Superior temporal gyrus (tissue), 1 donor: ENCODE measurements around the gene PHACTR4.
"Not testable (repeated sequence)": the region's sequence is repeated elsewhere in the genome, so short reads cannot be mapped to it uniquely, and the experiment has no call there.

Experiments
- DNase-seq: peaks from one replicate; pipeline ENCODE4 v3.0.0-alpha.2; 2016; ENCODE audit errors: extremely low spot score

The PHACTR4 gene

DNA sequence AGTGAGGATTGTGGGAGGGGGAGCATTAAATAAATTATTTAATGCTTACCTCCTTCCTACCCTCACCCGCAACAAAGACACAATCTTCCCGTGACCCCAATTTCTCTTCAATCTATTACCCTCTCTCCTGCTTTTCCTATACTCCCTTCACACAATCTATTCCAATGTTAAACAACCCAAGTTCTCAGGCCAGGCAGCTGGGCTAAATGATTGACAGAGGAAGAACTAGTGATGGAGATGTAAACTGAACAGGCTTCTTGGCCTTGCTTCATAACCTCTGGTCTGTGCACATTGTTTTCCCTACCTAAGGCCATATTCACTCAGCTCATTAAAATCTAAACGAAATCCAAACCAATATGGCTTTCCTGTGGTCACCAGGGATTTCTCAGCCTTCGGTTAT lies 132.4 kb downstream of the PHACTR4 start:
- DNase-seq: no peak

DNA sequence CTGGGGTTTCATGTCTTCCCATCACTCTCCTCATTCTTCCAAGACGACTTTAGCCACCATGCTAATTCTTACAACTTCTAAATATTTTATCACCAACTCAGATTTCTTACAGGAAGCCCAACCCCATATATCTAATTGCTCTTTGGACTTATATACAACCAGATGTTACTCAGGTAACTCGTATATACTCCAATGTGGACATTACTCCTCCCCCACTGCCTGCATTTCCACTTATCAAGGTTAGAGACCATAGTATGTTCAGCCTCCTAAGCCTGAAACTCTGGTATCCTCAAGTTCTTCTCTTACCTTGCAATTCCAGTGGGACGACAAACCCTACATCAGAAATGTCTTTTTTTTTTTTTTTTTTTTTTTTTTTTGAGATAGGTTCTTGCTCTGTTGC lies 133.6 kb downstream of the PHACTR4 start:
- DNase-seq: no peak

DNA sequence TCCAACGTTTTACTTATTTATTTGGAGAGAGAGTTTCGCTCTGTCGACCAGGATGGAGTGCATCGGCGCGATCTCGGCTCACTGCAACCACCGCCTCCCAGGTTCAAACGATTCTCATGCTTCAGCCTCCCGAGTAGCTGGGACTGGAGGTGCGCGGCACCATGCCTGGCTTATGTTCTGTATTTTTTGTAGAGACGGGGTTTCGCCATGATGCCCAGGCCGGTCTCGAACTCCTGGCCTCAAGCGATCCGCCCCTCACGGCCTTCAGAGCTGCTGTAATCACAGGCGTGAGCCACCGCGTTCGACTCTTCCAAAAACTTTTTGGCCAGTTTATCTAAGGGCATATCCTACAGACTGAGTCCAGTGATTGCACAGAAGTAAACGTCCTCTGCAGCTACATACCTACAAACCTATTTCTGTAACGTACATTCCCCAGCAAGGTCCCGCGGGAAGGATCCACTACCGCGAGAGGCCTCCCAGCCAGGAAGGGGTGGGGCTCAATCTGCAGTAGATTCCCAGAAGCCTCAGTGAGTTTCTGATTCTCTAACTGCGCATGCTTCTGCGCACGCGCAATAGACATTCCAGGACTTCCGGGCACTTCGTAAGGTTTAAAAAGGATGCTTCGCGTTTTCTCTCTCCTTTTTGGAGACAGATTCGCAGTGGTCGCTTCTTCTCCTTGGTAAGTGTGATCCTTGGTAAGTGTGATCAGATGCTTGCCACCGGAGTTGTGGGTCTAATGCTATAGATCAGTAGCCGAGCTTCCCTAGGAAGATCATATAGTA lies 136.1 kb downstream of the PHACTR4 start, which contains the start of gene RCC1:
Gene RCC1 (plus strand): TSS at position 638 of the 782 bp plus-strand sequence. CDS start 23,824 bp downstream, outside the sequence.
- DNase-seq: peak; percentile 100

DNA sequence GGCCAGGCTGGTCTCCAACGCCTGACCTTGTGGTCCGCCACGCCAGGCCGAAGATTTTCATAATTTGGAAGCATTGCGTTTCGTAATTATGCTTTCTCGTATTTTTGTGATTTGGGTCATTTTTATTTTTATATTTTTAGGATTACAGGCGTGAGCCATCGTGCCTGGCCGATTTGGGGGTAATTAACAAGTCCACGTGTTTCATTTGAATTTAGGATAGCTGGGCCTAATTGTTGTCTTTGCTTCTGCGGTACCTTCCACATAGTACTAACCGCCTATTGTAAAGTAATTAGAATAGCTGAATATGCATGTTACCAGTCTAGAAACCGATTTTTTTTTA lies 137.3 kb downstream of the PHACTR4 start:
- no peak for DNase-seq

DNA sequence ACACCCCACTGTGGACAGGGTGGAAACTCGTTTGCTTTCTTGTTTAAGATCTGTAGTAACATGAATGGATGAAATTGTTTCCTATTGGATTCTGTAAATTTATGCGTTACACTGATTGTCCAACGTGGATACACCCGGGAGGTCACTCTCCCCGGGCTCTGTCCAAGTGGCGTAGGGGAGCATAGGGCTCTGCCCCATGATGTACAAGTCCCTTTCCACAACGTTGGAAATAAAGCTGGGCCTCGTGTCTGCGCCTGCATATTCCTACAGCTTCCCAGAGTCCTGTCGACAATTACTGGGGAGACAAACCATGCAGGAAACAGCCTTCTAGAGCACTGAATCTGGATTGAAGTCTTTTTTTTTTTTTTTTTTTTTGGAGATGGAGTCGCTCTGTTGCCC lies 137.7 kb downstream of the PHACTR4 start:
- DNase-seq: no peak

DNA sequence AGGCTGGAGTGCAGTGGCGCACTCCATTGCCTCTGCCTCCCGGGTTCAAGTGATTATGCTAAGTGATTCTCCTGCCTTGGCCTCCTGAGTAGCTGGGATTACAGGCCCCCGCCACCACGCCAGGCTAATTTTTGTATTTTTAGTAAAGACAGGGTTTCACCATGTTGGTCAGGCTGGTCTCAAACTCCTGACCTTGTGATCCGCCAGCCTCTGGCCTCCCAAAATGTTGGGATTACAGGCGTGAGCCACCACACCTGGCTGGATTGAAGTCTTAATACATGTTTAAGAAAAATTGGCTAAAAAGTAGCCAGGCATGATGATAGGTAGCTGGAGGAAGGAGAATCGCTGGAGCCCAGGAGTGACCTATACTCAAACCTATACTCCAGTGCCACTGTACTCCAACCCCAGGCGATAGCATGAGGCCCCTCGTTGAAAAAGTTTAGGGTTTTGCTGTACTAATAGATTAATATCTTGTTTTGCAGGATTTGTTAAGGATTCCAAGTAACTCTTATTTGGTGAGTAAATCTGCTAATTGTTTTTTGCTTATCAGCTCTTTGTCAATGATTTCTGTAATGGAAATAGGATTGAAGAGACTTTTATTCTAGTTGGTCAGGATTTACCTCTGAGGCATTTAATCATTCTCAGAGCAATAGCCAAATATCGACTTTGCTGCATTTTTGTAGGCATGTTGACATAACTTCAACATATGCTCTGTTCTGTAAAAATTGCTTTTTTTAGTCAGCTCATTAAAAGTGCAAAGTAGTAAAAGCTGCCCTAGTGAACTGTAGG lies 138.3 kb downstream of the PHACTR4 start:
- no peak for DNase-seq

DNA sequence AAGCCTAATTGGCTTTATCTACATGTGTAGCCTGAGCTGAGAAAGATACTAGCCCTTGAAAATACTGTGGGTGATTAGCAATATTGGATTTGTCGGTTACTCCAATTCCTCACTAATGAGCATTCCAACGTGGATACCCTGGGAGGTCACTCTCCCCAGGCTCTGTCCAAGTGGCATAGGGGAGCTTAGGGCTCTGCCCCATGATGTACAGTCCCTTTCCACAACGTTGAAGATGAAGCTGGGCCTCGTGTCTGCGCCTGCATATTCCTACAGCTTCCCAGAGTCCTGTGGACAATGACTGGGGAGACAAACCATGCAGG lies 138.9 kb downstream of the PHACTR4 start:
- DNase-seq: no peak

DNA sequence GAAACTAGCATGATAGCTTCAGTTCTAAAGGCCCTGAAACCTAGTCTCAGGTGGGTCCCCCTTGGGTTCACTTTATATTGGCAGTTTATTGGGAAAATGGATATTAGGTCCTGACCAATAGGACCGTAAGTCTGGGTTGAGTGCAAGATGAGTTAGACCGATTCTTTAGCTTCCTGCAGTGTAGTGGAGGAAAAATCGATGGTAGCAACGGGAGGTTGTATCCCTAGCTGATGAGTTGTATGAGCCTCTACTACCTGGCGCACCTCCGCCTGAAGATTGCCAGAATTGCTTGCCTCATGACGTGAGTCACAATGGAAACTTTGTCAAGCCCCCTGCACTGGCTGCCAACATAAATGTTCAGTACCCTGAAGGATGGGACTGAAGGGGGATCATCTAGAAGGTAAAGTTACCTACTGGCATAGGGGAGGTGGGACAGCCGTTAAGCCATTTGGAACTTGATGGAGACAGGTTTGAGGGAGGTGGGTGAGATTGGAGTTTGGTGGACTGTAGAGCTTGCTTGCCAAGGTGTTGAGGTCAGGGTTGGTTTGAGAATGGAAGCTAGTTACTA lies 140.2 kb downstream of the PHACTR4 start:
- DNase-seq: no peak

DNA sequence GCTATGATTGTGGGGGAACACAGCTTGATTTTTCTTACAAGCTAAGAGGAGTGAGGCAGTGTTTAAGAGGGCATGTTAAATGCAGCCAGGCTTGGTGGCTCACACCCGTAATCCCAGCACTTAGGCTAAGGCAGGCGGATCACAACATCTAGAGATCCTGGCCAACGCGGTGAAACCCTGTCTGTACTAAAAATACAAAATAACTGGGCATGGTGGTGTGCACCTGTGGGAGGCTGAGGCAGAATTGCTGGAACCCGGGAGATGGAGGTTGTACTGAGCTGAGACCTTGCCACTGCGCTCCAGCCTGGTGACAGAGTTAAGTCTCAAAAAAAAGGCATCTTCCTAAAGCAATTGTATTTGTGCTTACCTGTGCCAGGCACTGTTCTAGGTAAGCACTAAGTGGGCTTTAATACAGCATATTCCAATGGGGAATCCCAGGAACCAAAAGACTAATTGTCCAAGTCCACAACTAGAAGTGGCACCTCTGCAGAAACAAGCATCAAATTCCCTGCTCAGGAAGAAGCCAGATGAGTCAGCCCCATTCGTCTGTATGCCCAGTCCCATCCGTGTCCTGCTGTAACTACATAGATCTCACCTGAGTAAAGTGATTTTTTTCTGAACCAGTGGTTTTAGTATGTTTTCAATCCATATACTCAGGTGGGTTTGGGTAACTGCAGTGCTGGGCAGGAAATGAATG lies 140.9 kb downstream of the PHACTR4 start:
- no peak for DNase-seq

DNA sequence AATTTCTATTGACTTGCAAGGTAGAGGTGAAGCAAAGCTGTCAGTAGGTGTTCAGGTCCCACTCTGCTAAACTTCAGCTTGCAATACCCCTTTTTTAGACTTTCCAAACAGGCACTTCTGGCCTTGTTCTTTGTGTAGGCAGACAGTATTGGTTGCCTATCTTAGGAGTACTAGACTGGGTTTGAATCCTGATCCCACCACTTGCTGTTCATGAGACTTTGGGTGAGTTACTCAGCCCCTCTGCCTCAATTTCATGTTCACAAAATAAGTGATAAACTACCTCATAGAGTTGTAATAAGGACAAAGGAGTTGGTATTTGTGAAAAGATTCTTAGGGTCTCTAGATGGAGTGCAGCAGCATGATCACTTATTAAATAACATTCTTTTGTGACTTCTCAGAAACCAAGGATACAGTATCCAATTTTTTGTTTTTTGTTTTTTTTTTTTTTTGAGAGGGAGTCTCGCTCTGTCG lies 141.5 kb downstream of the PHACTR4 start:
- no peak for DNase-seq

DNA sequence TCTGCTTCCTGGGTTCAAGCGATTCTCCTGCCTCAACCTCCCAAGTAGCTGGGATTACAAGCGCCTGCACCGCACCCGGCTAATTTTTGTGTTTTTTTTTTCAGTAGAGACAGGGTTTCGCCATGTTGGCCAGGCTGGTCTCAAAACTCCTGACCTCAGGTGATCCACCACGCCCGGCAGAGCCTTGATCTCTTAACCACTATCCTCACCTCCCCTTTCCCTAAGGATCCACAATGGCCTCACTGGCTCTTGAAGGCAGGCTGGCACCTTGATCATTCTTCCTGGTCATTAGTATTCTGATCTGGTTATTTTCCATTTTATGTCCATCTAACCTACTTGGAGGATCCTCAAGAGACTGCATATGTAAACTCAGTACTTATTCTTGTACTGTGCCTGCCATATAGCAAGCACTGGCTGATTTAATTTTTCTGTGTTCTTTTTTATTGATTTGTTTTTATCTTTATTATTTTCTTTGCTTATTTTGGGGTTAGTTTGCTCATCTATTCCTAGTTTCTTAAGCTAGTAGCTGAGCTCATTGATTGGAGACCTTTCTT lies 142.6 kb downstream of the PHACTR4 start:
- DNase-seq: no peak

DNA sequence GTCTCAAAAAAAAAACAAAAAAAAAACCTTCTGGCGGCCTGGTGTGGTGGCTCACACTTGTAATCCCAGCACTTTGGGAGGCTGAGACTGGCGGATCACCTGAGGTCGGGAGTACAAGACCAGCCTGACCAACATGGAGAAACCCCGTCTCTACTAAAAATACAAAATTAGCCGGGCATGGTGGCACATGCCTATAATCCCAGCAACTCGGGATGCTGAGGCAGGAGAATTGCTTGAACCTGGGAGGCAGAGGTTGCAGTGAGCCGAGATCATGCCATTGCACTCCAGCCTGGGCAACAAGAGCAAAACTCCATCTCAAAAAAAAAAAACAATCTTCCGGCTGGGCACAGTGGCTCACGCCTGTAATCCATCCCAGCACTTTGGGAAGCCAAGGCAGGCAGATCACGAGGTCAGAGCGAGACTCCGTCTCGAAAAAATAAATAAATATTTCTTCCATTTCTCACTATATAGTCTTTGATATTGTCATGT lies 144.9 kb downstream of the PHACTR4 start:
- not testable (repeated sequence) for DNase-seq

DNA sequence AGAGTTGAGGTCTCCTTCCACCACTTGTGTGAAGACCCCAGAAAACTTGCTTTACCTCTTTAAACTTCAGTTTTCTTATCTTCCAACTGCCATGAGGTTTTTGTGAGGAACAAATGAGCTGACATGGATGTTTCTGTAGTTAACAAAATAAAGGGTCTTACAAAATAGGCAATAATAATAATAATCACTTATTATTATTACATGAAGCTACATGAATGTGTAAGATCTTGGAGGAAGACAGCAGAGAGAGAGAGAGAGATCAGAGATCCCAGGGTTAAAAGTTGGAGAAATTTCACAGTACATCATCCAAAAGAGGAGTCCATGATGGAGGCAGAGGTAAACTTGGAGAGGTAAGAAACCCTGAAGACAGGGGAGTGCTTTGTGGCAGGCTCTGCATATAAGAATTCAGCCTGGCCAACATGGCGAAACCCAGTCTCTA lies 147.0 kb downstream of the PHACTR4 start:
- no peak for DNase-seq

DNA sequence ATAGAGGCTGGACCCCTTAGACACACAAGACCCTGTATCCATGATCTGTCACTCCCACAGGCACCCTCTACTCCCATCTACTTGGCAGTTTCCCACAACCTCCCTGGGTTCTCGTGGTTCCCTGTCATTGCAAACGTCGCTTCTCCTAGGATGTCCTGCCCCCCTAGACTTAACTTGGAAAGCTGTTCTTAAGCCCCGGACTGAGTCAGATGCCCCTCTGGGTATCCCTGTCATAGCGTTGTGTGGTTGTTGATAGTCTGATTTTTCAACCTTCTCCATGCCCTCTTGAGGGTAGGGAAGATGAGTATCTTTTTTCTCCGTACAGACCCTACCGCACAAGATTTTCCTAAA lies 148.1 kb downstream of the PHACTR4 start:
- DNase-seq: peak; percentile 27

DNA sequence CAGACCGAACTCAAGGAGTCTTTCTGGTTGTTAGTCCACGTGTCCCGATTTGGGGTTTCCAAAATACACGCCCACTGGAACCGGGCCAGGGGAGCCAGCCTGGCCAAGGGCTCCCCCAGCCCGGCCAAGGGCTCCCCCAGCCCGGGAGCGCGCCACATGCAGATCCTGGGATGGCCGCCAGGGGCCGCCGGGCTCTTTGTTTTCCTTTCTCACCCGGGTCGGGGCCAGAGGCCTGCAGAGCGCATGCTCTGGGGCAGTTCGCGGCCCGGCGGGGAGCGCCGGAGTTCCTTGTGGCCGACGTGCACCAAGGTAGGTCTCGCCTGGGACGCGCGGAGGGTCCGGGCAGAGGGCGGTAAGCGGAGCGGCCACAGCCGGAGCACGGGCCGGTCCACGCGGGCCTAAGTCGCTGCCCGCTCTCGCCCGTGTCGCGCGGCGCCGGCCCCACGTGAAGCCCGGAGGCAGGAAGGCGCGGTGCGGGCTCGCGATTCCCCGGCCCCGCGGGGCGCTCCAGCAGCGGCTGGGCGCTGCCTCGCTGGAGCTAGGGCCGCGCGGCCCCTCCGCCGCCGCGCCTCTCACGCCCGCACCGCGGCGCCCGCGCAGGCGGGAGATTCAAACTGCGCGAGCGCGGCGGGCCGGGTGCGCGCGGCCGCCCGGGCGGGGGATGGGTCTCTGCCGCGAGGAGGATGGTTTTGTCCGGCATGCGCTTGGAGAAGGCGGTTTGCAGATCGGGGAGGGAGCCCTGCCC lies 148.6 kb downstream of the PHACTR4 start:
- DNase-seq: peak; percentile 88

DNA sequence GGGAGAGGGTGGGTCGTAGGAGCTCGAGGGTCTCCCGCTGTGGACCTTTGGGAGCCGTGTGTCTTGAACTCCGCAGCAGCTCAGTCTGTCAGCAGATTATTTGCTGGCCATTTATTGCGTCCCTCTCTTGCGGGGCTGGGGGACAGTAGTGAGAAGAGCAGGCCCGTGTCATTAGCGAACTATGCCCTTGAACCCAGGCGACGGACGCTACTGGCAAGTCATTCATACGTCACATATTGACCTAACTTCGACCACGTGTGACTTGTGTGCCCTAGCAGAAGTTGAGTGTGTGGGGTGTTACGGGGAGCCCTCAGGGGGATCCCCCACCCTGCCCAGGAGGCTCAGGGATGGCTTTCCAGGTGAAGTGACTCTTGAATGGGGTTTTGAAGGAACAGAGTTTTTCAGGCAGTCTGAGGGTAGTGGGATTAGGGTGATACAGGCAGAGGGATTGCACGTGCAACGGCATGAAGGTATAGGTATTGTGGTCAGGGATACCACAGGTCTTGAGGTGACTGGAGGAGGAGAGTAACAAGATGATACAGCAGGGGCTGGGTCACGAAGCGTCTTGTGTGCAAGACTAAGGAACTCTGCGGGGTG lies 149.3 kb downstream of the PHACTR4 start:
- DNase-seq: no peak

DNA sequence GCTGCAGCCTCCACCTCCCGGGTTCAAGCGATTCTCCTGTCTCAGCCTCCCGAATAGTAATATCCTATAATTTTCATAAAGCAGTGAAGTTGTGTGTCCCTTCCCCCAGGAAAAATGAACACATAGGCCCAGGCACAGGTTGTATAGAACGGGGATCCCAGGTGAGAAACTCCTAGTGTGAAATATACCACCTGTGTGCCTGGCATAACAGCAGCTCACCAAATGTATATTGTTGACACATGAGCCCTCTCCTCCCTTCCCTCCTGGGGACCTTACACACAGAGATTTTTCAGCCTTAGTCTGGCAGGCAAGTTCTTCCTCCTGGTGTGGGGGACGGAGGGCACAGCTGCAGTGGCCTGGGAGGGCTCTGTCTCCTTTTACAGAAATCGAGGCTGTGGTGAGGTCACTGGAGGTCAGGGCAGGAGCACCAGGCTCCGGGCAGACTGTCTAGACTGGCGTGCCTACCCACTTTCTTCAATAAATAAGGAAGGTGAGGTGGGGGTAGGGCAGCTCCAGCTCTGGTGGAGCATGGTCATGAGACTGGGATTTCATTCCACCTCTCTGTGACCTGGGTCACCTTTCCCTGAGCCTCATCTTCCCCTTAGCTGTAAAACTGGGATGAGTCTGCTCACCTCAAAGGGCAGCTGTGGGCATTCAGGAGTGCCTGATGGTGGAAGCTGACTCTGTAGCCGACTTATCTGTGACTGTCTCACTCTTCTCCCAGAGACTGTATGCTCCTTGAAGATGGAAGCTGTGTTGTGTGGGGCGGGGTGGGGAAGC lies 150.6 kb downstream of the PHACTR4 start:
- no peak for DNase-seq

DNA sequence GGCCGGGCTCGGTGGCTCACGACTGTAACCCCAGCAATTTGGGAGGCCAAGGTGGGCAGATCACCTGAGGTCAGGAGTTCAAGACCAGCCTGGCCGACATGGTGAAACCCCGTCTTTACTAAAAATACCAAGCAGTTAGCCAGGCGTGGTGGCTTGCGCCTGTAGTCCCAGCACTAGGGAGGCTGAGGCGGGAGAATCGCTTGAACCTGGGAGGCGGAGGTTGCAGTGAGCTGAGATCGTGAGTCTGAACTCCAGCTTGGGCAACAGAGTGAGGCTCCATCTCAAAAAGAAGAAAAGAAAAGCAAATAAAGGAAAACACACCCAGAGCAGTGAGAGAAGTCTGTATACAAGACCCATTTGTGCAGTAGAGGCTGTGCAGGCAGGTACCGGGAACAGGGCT lies 151.3 kb downstream of the PHACTR4 start:
- DNase-seq: not testable (repeated sequence)

DNA sequence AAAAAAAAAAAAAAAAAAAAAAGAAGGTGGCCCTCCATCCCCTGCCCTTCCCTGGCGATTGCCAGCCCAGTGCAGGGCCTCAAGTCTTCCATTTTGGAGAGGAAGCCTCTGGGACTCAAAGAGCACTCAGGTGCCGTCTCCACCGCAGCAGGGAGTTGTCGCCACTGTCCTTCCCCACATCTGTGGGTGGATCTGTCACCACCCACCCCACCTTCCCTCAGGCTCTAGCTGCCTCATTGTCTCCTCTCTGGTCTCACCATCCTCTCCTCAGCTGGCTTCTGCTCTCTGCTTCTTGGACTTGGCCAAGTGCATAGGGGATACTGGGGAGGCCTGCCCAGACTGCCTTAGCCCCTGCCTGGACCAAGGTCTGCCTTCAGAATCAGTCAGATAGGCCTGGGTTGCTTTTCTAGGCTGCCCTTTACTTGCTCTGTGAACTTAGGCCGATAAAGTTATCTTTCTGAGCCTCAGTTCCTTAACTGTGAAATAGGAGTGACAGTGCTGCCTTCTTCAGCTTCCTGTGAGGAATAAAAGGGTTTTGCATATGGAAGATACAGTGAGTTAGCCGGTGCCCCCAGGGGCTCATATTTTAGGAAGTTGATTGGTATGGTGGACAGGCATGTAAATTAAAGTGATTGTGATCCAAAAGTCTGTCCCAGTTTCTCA lies 152.1 kb downstream of the PHACTR4 start:
- no peak for DNase-seq
